Germinal center (tissue), 1 donor: Measurements from ENCODE around the gene RAB36.

Experiments
- DNase-seq: peaks from one replicate; pipeline ENCODE4 v3.0.0; 2012; ENCODE audit warnings: mixed read lengths, low spot score

Gene RAB36, protein sequence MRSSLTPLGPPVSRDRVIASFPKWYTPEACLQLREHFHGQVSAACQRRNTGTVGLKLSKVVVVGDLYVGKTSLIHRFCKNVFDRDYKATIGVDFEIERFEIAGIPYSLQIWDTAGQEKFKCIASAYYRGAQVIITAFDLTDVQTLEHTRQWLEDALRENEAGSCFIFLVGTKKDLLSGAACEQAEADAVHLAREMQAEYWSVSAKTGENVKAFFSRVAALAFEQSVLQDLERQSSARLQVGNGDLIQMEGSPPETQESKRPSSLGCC

DNA sequence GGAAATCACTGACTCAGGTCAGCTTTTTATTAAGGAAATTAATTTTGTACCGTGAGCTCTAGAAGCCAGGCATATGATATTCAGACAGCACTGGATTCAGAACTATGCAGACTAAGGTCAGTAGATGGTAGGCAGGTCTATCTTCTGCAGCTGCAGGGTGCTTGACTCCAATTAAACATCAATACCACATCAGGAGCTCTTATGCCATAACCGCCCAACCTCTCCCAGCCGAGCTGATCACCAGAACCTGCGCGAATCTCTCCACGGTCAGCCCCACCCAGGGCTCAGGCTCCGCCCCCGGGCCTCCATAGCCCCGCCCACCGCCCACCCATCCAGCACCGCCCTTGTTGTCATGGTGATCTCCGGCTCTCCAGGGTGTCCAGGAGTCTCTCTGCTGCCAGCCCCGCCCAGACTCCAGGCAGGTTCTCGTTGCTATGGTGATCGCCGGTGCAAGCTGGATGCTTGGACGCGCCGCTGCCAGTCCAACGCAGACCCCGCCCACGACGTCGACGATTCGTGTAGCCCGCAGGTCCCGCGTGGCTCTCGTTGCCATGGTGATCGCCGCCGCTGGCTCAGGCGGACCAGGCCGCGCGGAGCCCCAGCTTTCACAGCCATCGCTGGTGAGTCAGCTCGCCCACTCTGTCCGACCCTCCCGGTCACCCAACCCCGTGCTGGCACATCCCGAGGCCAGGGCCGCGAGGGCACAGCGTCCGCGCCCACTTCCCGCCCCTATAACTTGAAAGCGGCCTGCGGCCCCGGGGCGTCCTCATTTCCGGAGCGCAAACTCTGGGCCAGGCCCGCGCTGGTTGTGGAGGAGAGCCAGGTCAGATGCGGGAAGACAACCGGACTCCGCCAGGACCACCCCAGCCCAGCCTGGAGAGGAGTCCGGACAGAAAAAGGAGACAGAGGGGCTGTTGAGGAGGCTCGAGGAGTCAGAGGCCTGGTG is at the start of gene RAB36:
Gene RAB36 (plus strand): TSS at position 546 of the 946 bp plus-strand sequence. CDS start 1,140 bp downstream, outside the sequence.
- peak; percentile 91 for DNase-seq

GRCh38 chr22:23095733-23096342 is 49.4 kb upstream of the RAB36 start:
- DNase-seq = no peak

DNA sequence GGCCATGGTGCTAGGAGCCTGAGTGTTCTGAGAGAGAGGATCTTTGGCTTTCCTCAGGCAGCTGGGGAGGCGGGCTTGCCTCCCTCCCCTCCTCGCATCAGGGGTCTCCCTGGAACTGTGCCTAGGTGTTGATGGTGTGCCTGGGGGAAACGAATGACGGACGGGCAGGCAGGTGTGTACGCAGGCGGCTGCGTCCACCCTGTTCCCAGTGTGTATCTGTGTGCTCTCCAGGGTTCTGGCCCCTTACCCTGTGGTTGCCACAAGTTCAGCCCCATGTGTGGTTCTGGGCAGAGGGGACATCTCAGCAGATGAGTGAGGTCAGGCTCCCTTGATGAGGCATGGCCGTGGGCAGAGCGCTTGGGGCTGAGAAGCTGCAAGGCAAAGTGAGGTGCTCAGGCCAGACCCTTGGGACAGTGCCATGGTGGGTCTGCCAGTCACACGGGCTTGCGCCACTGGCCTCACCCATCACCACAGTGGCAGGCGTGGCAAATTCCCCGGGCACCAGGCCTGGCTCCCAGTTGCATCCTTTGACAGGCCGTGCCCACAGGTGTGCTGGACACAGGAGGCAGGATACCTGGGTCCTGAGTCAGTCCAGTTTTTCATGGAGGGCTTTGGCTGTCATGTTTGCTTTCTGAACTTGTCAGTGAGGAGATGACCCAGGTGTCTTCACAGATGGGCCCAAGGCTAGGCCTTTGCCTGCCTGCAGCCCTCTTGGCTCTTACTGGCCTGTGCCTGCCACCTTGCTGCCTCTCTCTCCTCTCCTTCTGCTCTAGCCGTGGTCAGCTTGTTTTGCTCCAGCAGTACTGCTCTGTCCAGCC is 47.7 kb upstream of the RAB36 start:
- DNase-seq = no peak

DNA sequence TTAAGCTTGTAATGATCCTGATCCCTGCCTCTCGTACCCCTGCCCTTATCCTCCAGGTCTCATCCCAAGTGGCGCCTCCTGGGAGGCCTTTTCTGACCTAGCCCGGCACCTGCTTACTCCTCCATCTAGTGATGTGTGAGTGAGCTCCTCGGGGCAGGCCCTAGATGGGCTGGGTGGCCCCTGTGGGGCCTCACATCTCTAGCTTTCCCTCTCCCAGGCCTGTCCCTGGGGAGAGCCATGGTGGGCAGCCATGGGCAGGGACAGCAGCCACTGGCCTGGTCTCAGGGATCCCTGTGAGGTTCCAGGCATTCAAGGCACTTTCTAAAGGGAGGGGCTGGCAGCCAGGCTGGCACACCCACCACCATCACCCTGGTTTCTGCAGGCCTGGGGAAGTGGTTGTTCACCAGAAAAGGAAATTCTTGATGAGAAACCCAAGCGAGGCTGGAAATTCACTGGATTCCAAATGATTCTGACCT is 47.0 kb upstream of the RAB36 start:
- DNase-seq = no peak

DNA sequence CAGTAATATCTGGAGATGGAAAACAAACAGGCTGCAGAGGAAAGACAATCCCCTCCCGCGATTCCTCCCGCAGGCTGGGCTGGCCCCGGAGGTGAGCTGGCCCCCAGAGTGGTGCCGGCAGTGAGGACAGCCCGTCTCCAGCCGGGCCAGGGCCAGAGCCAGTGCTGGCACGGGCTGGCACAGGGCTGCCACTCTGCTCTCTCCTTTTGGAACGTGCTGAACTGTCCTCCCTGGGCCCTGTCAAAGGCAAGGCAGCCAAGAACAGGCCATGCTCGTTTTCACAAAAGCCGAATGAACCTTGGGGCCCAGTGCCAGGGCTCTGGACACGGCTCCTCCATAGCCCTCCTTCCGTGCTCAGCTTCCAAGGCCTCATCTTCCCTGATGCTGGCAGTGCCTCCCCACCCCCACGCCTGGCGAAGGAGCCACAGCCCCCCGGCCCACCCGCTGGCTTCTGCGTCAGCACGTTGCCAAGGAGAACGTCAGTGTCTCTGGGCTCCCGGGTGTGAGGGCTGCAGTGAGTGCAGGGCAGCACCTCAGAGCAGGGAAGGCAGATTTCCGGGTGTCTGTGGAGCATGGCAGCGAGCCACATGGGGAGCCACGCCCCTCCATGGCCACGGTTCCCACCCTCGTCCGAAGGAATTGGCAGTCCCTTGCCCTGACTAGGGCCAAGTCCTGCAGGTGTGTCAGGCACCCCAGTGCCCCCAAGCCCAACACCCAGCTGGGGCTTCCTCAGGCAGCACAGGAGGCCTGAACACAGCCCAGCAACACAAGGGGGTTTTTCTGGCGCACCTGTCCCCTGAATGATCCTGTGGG is 46.4 kb upstream of the RAB36 start:
- DNase-seq = no peak

GRCh38 chr22:23099531-23099804 is 45.8 kb upstream of the RAB36 start:
- no peak for DNase-seq

- no peak for DNase-seq
Observed at GRCh38 chr22:23100124-23100801, 45.0 kb upstream of the RAB36 start.

GRCh38 chr22:23101524-23101923 is 43.8 kb upstream of the RAB36 start:
- DNase-seq = no peak

GRCh38 chr22:23102002-23102655 is 43.1 kb upstream of the RAB36 start:
- DNase-seq = no peak

GRCh38 chr22:23102776-23103175 is 42.5 kb upstream of the RAB36 start:
- no peak for DNase-seq

- no peak for DNase-seq
Observed at GRCh38 chr22:23103199-23103954, 41.9 kb upstream of the RAB36 start.

DNA sequence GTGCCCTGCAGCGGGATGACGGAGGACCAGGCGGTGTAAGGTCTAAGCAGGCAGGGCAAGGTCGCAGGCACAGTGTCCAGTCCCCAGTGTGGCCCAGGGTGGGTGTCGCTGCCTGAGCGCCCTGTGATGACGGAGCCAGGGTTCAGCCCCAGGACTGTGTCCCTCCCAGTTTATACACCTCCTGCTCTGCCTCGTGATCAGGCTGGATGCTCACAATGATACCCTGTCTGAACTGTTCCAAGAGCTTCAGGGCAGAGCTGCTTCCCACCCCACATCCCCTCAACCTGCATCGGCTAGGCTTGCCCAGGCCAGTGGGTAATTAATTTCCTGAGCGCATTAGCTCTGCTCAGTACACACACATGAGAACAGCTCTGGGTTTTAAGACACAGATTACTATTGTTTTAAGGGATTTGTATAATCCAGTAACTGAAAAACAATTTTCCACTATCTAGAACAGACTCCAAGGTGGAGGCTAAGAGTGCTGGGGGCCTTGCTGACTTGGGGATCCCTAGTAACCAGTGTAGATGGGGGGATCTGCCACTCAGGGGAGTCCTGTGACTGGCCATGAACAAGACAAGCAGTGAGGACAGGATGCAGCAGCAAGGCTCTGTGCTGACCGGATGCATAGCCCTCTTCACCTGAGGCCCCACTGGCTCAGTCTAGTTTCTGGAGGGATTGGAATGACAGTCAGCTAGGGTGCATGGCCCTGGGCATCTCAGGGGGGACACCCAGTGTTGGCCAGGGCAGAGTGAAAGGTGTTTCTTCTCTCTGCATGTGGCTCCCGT is 40.9 kb upstream of the RAB36 start:
- no peak for DNase-seq

GRCh38 chr22:23105304-23105703 is 40.0 kb upstream of the RAB36 start:
- no peak for DNase-seq

- no peak for DNase-seq
Observed at GRCh38 chr22:23105919-23106318, 39.4 kb upstream of the RAB36 start.

DNA sequence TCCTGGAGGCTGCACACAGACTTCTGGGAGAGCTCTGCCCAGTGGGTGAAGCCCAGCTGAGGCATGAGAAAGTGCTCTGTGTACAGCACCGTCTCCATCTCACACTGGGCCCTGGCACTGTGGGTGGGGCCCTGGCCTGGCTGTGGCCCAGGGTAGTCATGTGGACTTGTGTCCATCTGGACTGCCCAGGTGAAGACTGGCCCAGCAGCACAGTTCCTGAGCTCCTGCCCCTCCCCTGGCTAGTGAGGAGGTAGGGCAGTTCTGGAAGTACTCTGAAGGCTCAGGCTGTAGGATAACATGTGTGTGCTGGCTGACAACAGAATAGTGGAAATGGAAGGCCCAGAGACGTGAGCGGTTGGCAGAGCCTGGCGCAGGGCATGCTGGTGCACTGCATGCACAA is 38.9 kb upstream of the RAB36 start:
- no peak for DNase-seq

GRCh38 chr22:23106906-23107367 is 38.3 kb upstream of the RAB36 start:
- DNase-seq = no peak

DNA sequence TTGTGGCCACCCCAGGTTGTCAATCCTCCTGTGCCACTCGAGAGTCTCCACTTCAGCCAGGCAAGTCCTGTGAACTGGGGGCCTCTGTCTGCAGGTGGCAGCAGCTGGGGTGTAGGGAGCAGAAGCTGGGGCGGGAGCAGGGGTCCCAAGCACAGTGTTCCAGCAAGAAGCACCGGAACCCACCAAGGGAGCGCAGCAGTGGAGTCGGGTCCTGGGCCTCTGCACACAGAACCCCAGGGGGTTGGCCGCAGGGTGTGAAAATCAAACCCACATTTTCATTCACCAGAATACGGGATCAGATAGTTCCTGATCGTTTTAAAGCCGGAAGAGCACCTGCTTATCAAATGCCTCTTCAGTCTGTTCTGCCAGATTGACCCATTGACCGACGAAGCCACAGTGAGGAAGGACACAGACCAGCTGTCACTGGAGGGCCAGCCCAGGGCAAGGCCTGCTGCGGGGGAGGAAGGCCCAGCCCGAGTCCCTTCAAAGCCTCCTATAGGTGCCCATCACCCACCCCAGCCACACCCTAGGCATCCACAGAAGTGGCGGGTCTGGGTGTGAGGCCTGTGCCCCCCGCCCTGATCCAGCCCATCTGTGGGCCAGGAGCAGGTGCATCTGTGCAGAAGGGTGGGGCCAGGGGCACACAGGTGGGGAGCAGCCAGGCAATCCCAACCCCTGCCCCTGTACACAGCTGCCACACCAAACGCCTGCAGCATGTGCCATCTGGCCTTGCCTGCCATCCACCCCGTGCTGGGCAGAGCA is 37.6 kb upstream of the RAB36 start:
- no peak for DNase-seq
